DMS53 (cell line): ENCODE results near the gene MID1.

Experiments
- DNase-seq: peaks from one replicate; lab custom pipeline; 2025; lab: John Stamatoyannopoulos, UW

Gene MID1

DNA sequence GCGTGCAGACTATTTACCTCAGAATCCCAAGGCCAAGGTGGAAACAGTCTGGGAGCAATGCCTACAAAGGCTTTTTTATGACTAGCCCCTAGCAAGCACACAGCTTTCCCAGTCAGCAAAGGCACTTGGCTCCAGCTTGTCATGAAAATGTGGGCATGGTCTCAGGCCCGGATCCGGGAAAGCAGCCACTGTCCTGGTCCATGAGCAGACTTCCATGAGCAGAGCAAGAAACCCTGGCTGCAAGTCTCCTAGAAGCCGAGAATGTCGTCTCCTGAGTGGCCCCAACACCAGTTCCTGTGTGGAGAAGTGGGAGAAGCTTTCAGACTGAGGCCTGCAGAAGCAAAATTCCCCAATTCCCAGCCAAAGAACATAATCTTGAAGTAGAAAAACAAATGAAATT is 190.5 kb downstream of the MID1 start:
- no peak for DNase-seq

DNA sequence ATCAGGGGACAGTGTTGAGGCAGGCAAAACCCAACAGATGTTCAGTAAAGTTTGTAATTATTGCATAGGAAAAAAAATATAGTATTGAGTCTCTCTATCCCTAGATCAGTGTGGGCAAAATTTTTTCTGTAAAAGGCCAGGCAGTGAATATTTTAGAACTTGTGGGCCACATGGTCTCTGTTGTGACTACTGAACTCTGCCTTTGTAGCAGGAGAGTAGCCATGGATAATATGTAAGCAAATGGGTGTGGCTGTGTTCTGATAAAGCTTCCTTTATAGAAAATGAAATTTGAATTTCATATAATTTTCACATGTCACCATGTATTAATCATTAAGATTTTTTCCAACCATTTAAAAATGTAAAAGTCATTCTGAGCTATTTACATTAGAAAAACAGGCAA is 193.1 kb downstream of the MID1 start:
- DNase-seq = no peak

DNA sequence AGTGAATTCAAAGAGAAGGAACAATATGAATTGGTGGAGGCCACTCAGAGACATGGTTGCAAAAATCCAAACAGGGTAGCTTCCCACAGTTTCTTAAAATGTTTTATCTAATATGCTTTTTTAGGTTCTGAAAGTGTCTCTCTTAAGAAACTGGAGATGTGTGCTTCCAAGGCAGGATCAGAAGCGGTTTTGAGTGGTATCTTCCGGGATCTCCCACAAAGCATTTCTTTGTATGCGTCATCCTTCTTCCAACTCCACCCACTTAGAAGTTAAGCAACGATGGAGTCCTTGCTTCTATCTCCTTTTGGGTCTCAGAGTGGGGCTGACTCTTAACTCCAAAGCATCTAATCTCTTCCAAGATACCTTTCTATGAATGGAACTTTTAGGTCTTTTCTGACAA is 196.7 kb downstream of the MID1 start:
- DNase-seq = peak; percentile 22

DNA sequence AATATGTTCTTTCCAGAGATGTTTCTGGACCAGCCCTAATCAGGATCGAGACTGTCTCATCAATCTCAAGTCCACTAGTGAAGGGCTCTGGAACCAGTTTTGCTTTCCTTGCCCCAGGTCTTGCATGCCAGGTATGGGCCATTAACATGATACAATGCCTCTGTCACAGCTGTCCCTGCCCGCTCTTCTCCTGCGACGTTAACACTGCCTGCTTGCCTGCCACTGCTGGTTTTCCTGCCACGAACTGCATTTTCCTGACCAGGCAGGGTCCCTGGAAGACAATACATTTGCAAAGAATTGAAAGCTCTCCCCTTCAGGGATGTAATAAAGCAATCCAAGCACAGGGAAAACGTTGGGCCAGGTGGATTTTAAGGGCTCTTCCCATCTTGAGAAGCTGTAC is 200.3 kb downstream of the MID1 start:
- no peak for DNase-seq

DNA sequence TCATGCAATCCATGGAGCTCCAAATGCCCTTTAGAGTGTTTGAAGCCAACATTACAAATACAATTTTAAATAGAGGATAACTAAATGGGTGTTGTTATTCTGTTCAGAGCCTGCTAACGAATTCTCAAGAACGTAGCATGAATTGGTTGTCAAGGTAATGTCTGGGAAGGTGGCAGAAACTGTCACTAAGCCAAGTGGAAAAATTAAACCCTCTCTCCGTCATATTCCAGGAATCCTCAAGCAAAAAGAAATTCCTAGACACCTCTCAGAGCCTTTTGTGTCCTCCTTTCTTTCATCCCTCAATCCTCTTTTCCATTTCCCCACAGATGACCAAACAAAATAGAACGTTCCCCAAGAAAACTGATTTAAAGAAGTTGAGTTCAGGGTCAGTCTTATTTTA is 204.0 kb downstream of the MID1 start:
- no peak for DNase-seq

DNA sequence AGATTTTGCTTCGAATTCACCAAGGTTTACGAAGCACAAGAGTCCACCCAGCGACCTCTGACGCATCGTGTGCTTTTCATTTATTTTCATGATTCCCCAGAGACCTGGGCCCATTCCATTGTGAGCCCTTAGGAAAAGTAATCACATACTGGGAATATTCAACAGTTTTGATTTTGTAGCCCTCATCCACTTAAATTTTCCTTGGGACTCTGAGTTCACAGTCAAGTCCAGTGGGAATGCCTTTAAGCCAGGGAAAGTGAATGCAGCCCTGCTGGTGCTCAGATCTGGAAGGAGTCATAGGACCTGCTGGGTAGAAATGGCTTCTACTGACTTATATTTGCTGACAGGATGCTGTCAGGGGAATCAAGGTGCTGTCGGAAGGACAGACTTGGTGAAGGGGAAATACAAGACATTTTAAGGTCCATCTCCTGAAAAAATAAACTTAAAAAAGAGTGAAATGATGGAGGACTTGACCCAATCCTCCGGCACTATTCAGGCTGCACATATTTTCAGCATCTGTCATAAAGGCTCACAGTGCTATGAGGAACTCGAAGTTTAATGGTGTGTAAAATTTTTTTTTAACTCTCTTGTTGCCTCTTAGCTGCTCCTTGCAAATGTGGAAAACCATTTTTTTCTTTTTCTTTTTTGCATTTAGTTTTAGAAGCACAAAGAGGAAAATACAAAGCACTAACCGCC is 204.9 kb downstream of the MID1 start:
- DNase-seq = no peak

DNA sequence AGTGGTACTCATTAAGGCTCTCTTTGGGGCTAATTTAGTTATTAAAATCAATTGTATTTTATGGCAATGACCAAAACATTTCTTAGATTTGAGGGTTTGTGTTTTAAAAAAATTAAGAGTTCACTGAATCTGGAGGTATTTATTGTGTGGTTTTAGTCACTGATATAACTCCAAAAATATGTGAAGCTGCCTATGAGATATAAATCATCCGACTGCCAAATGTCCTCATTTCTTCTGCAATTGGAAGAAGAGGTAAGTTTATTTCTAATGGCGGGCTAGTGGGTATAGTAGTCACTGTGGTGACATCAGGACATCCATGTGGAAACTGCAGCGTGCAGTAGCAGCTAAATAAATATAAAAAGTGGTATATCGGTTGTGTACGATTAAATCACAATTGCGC is 205.5 kb downstream of the MID1 start:
- no peak for DNase-seq

DNA sequence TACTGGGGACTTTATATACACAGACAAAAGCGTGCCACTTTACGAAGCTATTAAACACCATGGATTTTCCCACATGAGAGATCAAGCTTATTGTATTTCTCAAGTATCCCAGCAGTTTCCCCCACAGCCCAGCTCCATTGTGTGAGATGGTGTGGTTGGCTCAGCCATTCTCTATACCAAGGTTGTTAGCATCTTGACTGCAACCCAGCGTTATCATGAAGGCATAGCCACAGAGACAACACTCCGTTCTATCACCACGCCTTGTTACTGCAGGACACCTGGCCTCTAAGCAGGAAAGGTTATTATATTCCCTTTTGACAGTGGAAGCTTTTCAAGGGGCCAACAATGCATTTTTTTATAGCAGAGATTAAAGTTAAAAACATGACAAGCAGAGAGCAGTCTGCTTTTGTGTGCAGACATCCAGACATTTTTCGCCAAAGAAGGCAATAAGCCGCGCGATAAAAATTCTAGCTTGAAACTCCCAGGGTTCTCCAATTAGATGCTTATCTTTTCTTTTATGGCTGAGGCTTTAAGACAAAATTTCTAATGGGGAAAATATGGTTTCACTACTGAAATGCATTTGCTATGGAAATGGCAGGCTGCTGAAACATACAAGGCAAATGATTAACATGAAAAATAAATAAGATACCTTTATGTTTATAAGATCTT is 206.1 kb downstream of the MID1 start:
- DNase-seq = no peak

DNA sequence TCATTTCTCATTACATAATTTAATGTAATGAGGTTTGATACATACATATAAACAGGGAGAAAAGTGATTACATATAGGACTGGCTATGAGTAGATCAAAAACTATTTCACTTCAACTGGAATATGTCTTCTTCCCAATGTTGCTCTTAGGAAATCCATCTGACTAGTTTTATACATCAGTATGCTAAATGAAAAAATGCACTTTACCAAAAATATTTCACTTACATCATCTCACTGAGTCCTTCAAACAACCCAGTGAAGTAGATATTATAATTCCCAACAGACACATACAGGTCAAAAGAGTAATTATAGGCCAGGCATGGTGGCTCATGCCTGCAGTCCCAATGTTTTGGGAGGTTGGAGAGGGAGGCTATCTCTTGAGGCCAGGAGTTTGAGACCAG is 215.9 kb downstream of the MID1 start:
- DNase-seq = no peak

DNA sequence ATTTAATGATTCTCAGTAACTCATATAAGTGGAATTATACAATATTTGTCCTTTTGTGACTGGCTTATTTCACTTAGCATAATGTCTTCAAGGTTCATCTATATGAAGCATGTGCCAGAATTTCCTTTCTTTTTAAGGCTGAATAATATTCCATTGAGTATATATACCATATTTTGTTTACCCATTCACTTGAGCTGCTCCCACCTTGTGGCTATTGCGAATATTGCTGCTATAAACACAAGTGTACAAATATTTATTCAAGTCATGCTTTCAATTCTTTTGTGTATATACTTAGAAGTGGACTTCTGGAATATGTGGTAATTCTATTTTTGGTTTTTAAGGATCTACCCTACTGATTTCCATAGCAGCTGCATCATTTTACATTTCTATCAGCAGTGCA is 219.1 kb downstream of the MID1 start:
- DNase-seq = peak; percentile 48

DNA sequence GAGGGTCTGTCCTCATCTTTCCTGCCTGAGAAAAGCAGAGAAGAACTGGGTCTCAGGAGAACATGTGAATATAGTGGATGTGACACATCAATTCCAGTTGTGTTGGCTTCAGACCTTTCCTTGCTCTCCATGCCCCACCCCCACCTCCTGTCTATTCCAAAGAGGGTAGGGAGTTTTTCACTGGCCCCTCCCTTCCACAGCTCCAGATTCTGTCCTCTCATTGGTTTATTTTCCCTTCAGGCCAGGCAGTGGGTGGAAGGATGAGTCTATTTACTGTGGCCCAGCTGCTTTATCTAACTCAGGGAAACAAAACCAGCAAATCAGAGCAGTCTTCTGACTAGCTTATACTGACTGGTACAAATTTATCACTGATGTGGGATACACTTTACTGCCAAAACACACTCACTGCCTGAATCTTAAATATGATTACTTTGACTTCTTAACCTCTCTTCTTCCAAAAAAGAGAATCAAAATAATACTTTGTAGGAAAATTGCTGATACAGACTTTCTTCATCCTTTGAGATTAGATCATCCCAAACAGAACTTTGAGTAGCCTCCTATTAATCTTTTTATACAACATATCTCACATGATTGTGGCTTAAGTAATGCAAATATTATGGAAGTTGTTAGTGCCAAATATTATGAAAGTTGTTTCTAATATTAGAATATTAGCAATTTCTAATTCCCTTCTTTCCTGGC is 221.2 kb downstream of the MID1 start:
- no peak for DNase-seq

DNA sequence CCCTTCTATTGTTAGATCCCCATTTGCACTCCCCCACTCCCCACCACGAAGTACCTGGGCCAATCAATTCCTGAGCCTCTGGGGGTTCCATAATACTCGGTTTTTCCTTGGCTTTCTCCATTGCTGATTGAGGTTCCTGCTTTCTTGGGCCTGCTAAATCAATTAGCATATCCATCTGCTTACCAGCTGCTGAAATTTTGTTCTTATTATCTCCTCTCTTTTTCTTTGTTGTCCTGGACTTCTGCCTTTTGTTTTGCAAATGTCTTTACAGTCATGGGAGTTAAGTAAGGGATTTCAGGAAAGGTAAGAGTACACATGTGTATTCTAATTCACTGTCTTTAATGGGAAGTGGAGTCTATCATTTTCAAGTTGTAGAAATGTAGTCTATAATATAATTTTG is 222.2 kb downstream of the MID1 start:
- no peak for DNase-seq

DNA sequence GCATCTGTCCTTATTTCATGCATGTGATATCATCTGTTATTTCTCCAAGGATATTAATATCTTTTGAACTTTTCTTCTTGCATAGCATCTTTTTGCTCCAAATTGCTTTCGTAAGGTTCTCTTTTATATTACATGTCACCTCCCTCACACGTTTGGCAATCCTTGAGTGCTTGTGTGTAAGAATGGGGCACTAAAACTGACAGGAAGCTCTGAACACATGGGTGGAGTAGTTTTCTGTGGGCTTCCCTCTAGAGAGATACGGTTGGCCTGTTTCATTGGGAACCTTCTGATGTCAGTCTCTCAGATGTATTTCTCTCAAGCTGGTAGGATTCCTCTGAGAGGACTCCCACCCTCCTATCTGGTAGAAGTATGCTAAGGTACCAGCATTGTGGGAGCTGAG is 223.0 kb downstream of the MID1 start:
- no peak for DNase-seq

DNA sequence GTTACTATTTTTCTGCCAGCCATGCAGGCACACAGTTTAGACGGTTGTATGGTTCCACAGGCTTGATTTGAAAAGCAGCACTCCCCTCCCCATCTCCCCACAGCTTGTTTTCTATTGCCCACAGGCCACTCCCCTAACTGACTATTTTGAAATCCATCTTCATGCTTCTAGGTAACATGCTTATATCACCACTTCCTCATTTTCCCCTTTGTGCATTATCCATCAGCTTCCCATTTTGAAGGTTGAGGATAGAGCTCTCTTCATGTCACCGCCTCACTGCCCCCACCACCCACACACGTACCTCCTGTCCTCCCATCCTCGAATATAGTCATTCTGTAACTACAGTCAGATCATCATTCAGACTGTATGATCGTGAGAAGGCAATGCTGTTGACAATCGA is 224.7 kb downstream of the MID1 start:
- DNase-seq = no peak
